HuH-7 (cell line): ENCODE measurements around the gene ARHGDIG.
"Not testable (repeated sequence)": the region's sequence is repeated elsewhere in the genome, so short reads cannot be mapped to it uniquely, and the experiment has no call there.

ENCODE experiments used
- DNase-seq: peaks from one replicate; pipeline ENCODE4 v3.0.0; 2011; ENCODE audit warnings: low spot score

Gene ARHGDIG

DNA sequence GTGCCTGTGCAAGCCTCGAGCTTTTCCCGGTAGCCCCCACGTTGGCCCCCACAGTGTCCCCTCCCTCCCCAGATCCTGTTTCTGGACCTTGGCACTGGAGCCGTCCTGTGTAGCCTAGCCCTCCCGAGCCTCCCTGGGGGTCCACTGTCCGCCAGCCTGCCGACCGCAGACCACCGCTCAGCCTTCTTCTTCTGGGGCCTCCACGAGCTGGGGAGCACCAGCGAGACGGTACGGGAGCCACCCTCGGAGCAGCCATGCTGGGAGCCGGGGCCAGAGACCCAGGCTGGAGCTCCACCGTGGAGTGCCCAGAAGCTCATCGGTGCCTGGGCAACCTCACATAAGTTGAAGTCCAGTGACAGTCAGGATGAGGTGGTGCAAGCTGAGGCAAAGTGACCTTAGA lies 16.4 kb upstream of the ARHGDIG start:
- DNase-seq, result no peak

GRCh38 chr16:264440-264951 lies 15.9 kb upstream of the ARHGDIG start:
- DNase-seq, result no peak

GRCh38 chr16:265002-265529 lies 15.3 kb upstream of the ARHGDIG start:
- DNase-seq, result no peak

GRCh38 chr16:265711-266110 lies 14.7 kb upstream of the ARHGDIG start:
- DNase-seq, result no peak

DNA sequence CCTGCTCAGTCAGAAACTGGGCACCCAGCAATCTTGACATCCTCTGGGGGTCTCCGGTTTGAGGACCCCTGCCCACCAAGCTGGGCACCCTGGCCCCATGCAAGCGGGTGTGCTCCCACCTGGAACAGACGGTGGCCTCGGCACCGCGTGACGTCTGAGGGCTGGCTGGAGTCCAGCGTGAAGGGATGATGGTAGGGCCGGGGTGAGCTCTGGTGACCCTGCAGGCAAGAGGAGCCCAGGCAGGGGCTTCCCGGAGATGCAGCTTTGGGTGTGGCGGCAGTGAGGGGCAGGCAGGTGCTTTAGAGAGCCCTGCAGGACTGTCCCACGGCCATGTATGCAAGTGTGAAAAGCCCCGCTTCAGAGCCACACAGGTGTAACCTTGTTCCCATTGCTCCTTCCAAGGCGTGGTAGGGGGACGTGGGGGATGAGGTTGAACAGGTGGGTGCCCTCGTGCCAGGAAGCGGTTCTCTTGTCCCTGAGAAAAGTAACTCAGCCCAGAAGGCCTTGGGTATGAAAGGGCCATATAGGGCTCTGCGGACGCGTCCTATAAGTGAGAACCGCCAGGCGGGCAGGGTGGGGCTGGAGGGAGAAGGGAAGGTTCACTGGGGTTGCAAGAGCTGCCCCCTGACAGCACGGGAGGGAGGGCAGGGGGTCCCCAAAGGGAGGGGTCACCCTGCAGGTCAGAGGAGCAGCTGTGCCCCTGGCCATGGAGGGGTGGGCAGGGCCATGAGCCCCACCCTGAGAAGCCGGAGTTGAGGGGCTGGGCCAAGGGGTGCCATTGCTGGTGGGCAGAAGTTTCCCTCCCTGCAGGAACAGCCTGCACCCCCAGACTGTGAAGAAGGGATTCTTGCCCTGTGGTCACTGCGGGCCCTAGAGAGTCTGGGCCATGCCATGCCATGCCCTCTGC lies 13.9 kb upstream of the ARHGDIG start:
- DNase-seq, result no peak

DNA sequence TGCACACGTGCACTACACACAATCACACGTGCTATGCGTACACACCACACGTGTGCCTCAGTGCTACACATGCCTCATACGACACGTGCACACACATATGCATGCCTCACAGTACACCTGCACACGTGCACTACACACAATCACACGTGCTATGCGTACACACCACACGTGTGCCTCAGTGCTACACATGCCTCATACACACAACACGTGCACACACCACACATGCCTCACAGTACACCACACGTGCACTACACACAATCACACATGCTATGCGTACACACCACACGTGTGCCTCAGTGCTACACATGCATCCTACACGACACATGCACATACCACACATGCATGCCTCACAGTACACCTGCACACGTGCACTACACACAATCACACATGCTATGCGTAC lies 12.8 kb upstream of the ARHGDIG start:
- DNase-seq, result not testable (repeated sequence)

DNA sequence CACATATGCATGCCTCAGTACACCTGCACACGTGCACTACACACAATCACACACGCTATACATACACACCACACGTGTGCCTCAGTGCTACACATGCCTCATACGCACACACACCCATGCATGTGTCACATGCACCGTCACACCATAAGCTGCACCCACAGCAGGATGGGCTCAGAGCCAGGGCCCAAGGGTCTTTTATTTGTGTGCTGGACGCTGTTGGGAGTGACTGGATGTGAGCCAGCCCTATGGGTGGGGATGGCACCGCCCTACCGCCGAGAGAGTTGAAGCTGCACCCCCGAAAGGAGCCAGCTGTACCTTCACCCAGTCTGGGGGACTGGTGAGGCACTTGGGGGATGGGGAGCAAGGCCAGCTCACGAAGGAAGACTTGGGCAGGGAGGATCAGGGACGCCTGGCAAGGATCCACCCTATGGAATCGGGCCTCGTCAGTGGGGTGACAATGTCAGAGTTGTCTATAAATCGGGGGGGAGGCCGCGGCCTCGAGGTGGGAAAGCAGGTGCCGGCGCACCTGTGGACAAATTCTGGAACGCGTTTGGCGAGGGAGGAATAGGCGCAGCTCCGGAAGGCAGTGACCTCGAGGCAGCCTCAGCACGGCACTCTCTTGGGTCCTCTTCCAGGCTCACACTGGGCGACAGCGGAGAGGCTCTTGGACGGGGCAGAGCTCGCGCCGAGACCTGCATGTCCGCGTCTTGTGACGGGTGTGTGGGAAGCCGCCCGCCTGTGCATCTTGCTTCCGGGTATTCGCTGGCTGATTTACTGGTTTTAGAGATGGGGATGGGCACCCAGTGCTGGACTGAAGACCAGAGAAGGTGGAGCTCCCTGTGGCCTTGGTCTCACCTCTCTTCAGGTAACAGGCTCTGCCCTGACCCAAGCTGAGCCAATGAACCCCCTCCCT lies 12.0 kb upstream of the ARHGDIG start:
- DNase-seq, result no peak

- DNase-seq, result no peak
These were observed 11.2 kb upstream of the ARHGDIG start for GRCh38 chr16:269061-269796.

GRCh38 chr16:270381-271255 lies 9.8 kb upstream of the ARHGDIG start:
- no peak for DNase-seq

DNA sequence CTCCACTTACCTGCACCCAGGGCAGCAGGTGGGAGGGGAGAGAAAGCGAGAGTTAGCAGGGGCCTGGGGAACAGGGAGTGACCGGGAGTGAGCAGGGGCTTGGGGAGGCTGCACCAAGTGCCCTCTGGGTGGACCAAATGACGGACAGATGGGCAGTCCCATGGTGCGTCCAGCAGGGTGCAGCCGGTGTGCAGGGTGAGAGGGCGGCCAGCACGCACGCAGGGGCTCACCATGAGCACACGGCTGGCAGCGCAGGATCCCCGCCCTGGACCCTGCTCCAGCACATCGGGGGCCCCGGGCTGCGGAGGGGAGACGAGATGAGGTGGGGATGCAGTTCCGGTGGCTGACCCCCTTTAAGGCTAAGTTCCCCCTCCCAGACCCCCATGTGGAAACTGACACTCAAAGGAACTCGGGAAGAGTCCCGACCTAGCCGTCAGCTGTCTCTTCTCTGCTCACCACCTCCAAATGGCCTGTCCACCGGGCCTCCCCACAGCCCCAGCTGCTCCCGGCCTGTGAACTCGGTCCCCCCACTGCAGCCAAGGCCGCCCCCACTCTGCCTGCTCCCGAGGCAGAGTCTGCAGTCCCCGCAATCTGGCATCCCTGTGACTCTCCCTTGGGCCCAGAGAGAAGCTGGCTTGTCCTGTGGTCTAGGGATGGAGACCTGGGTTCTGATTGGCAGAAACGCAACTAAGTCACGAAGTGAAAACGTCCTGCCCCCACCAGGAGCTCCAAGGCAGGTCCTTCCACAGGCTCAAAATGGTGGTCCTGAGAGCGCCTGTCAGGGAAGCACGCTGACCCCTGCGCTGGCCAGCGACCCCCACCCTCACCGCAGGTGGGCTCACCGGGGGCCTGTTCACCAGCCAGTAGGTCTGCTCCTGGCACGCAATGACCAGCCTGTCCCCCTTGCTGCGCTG lies 7.5 kb upstream of the ARHGDIG start:
- no peak for DNase-seq

- no peak for DNase-seq
These were observed 6.6 kb upstream of the ARHGDIG start for GRCh38 chr16:273547-274421.

DNA sequence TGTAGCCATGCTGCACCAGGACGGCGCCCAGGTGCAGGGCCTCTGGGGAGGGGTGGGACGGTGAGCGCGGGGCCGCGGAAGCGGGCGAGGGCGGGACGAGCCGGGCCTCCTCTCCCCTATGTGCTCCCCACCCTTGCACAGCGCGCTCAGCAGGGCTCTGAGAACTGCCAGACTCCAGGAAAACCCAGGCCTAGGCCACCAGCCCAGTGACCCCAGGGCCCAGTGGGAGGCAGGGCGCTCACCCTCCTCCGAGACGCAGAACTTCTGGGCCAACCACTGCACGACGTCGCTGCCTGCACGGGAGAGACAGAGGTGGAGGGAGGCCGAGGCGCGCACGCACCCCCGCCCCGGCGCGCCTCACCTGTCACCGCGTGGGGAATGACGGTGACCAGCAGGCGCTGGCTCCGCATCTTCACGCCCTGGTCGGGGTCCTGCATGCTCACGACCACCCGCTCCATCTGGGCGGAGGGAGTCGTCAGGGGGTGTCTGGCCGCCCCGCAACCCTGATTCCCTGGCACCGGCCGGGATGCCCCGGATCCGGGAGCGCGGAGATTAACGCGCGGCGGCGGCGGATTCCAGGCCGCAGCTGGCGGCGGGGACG lies 5.2 kb upstream of the ARHGDIG start:
- DNase-seq, result no peak

GRCh38 chr16:275786-276232 lies 4.6 kb upstream of the ARHGDIG start, which contains the start of gene RGS11:
Gene RGS11, minus strand, starts transcription at chr16:275944. Its CDS starts 33 bp downstream, at chr16:275911.
- DNase-seq, result no peak

DNA sequence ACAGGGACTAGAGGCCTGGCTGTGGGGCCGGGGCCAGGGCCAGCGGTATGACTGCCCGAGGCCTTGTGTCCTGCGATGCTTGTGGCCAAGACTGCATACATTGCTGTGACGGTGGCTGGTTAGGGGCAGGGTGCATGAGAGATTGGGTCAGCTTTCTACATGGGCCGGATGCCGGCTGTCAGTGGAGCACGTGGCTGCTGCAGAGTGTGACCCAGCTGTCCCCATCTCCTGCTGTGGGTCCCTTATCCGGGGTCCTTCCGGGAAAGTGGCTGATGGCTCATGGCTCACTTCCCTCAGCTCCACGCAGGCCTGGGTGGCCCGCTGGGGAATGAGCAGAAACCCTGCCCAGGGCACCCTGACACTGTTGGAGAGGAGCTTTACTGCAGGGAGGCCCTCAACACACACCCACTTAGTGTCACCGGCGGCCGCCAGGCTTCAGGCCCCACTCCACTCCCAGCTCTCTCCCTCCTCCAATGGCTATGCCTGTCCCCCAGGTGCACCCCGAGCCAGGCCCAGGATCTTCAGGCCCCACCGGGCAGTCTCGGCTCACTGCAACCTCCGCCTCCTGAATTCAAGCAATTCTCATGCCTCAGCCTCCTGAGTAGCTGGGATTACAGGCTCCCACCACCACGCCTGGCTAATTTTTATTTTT lies 3.8 kb upstream of the ARHGDIG start:
- no peak for DNase-seq

- DNase-seq, result peak; percentile 49
These were observed 1.5 kb upstream of the ARHGDIG start for GRCh38 chr16:278863-279366.

DNA sequence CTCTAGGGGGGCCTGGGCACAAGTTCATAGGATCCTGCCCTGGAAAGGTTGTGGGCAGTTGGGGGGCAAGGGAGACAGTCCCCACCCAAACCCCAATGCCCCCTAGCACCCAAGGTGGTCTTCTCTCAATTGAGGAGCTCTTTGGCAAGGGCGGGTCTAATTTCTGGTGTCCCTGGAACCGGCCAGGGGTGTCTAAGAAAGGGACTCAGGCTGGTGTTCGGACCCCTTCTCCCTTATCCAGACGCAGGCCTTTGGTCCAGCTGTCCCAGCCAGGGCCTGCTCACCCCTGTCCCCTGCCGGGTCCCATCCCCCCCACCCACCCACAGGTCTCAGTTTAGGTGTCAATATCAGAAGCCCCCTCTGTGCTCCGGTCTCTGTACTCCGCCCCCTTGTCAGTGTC lies 860 bp upstream of the ARHGDIG start:
- no peak for DNase-seq

GRCh38 chr16:280005-280460 lies 358 bp upstream of the ARHGDIG start:
- no peak for DNase-seq
